Stimulated activated memory B cell treated with anti-CD40 and anti-IgM and Interleukin-4, amounts not matched to agents 10 μg/mL and 1 μg/mL and 100 μg/mL, for 72 hours (primary cell): ENCODE results near the gene WDFY2.

Source experiments
- ATAC-seq: fragments of 150-1000 bp; cut with Tn5 transposase; 2 replicates; pipeline ENCODE4 v1.10.0; 2021
- H3K27ac Mint-ChIP-seq: one replicate; pipeline ENCODE4 v1.8.0; 2022; ENCODE audit warnings: mild to moderate bottlenecking, mixed read lengths
- H3K27me3 Mint-ChIP-seq: one replicate; pipeline ENCODE4 v1.8.0; 2022; ENCODE audit warnings: mixed read lengths
- H3K36me3 Mint-ChIP-seq: one replicate; pipeline ENCODE4 v1.8.0; 2022; ENCODE audit warnings: mixed read lengths
- H3K4me1 Mint-ChIP-seq: one replicate; pipeline ENCODE4 v1.8.0; 2022; ENCODE audit warnings: mixed read lengths
- H3K4me3 Mint-ChIP-seq: one replicate; pipeline ENCODE4 v1.8.0; 2022; ENCODE audit warnings: mild to moderate bottlenecking, moderate library complexity, mixed read lengths
- H3K9me3 Mint-ChIP-seq: one replicate; pipeline ENCODE4 v1.8.0; 2022; ENCODE audit warnings: mixed read lengths

Gene WDFY2

GRCh38 chr13:51795419-51795818 is 211.2 kb downstream of the WDFY2 start:
- Mint-ChIP-seq H3K4me3 (no peak overlapping the region), H3K27me3 (no peaks in the 10 kb centered on the region), H3K27ac (peak overlapping the region; percentile 69), H3K9me3 (no peaks in the 10 kb centered on the region), H3K4me1 (peaks cover 54% of the 10 kb centered on the region), H3K36me3 (peaks cover 6% of the 10 kb centered on the region)
- ATAC-seq = no peak

GRCh38 chr13:51796546-51796945 is 212.3 kb downstream of the WDFY2 start:
- H3K4me1 Mint-ChIP-seq = peaks cover 57% of the 10 kb centered on the region
- peak overlapping the region; percentile 22 for H3K27ac Mint-ChIP-seq
- H3K9me3 Mint-ChIP-seq = no peaks in the 10 kb centered on the region
- no peak for ATAC-seq
- no peaks in the 10 kb centered on the region for H3K27me3 Mint-ChIP-seq
- peaks cover 6% of the 10 kb centered on the region for H3K36me3 Mint-ChIP-seq
- H3K4me3 Mint-ChIP-seq = no peak overlapping the region

GRCh38 chr13:51797664-51798488 is 213.6 kb downstream of the WDFY2 start:
- no peaks in the 10 kb centered on the region for H3K9me3 Mint-ChIP-seq
- H3K27me3 Mint-ChIP-seq = no peaks in the 10 kb centered on the region
- H3K27ac Mint-ChIP-seq = peak overlapping the region; percentile 31
- H3K4me1 Mint-ChIP-seq = peaks cover 62% of the 10 kb centered on the region
- no peak overlapping the region for H3K4me3 Mint-ChIP-seq
- peaks cover 6% of the 10 kb centered on the region for H3K36me3 Mint-ChIP-seq
- peak; percentile 59 for ATAC-seq

- Mint-ChIP-seq H3K4me1 (peaks cover 50% of the 10 kb centered on the region), H3K9me3 (no peaks in the 10 kb centered on the region), H3K27me3 (no peaks in the 10 kb centered on the region), H3K4me3 (no peak overlapping the region), H3K27ac (peak overlapping the region; percentile 46), H3K36me3 (peaks cover 6% of the 10 kb centered on the region)
- ATAC-seq = no peak
Observed at GRCh38 chr13:51799261-51799660, 215.0 kb downstream of the WDFY2 start.

GRCh38 chr13:51800486-51800885 is 216.2 kb downstream of the WDFY2 start:
- Mint-ChIP-seq H3K4me3 (no peak overlapping the region), H3K36me3 (peaks cover 6% of the 10 kb centered on the region), H3K4me1 (peaks cover 50% of the 10 kb centered on the region), H3K9me3 (no peaks in the 10 kb centered on the region), H3K27ac (peak overlapping the region; percentile 46), H3K27me3 (no peaks in the 10 kb centered on the region)
- no peak for ATAC-seq

- Mint-ChIP-seq H3K4me1 (peaks cover 39% of the 10 kb centered on the region), H3K9me3 (no peaks in the 10 kb centered on the region), H3K4me3 (no peak overlapping the region), H3K27me3 (no peaks in the 10 kb centered on the region), H3K36me3 (peaks cover 6% of the 10 kb centered on the region), H3K27ac (peak overlapping the region; percentile 96)
- no peak for ATAC-seq
Observed at GRCh38 chr13:51801631-51802099, 217.4 kb downstream of the WDFY2 start.

- H3K4me1 Mint-ChIP-seq = peaks cover 31% of the 10 kb centered on the region
- no peak for ATAC-seq
- H3K9me3 Mint-ChIP-seq = no peaks in the 10 kb centered on the region
- H3K4me3 Mint-ChIP-seq = peak overlapping the region; percentile 94
- H3K36me3 Mint-ChIP-seq = peaks cover 1% of the 10 kb centered on the region
- peak overlapping the region; percentile 96 for H3K27ac Mint-ChIP-seq
- H3K27me3 Mint-ChIP-seq = no peaks in the 10 kb centered on the region
Observed at GRCh38 chr13:51802631-51803418, 218.6 kb downstream of the WDFY2 start.

- peak; percentile 93 for ATAC-seq
- Mint-ChIP-seq H3K4me1 (peaks cover 28% of the 10 kb centered on the region), H3K4me3 (peak within 1 kb of the TSS; percentile 94), H3K27ac (peak within 1 kb of the TSS; percentile 96), H3K27me3 (no peaks in the 10 kb centered on the region), H3K36me3 (no peaks in the 10 kb centered on the region), H3K9me3 (peaks cover under 1% of the 10 kb centered on the region)
Observed at GRCh38 chr13:51803422-51804294, 219.4 kb downstream of the WDFY2 start, which contains the start of gene DHRS12. Gene DHRS12 (minus strand): TSS chr13:51804163. CDS start chr13:51799659, 4,504 bp downstream.

- peaks cover 28% of the 10 kb centered on the region for H3K4me1 Mint-ChIP-seq
- H3K27ac Mint-ChIP-seq = peak overlapping the region; percentile 96
Observed at GRCh38 chr13:51804295-51805172, 220.3 kb downstream of the WDFY2 start.

GRCh38 chr13:51805313-51805712 is 221.1 kb downstream of the WDFY2 start:
- no peaks in the 10 kb centered on the region for H3K27me3 Mint-ChIP-seq
- ATAC-seq = no peak
- peak overlapping the region; percentile 96 for H3K27ac Mint-ChIP-seq
- peak overlapping the region; percentile 94 for H3K4me3 Mint-ChIP-seq
- peaks cover 28% of the 10 kb centered on the region for H3K4me1 Mint-ChIP-seq
- H3K9me3 Mint-ChIP-seq = peaks cover 3% of the 10 kb centered on the region
- H3K36me3 Mint-ChIP-seq = peaks cover 9% of the 10 kb centered on the region

More at GRCh38 chr13:51804295-51805172, 220.3 kb downstream of the WDFY2 start:
- H3K9me3 Mint-ChIP-seq = peaks cover 3% of the 10 kb centered on the region
- H3K27me3 Mint-ChIP-seq = no peaks in the 10 kb centered on the region
- H3K36me3 Mint-ChIP-seq = peaks cover 5% of the 10 kb centered on the region
- no peak for ATAC-seq
- H3K4me3 Mint-ChIP-seq = peak overlapping the region; percentile 94

- no peak overlapping the region for H3K27ac Mint-ChIP-seq
- peaks cover 33% of the 10 kb centered on the region for H3K4me1 Mint-ChIP-seq
- H3K4me3 Mint-ChIP-seq = no peak overlapping the region
- ATAC-seq = no peak
- H3K27me3 Mint-ChIP-seq = no peaks in the 10 kb centered on the region
- peaks cover 9% of the 10 kb centered on the region for H3K36me3 Mint-ChIP-seq
- peaks cover 3% of the 10 kb centered on the region for H3K9me3 Mint-ChIP-seq
Observed at GRCh38 chr13:51805925-51806324, 221.7 kb downstream of the WDFY2 start.

- H3K36me3 Mint-ChIP-seq = peaks cover 9% of the 10 kb centered on the region
- peaks cover 3% of the 10 kb centered on the region for H3K9me3 Mint-ChIP-seq
- no peaks in the 10 kb centered on the region for H3K27me3 Mint-ChIP-seq
- no peak overlapping the region for H3K27ac Mint-ChIP-seq
- ATAC-seq = no peak
- no peak overlapping the region for H3K4me3 Mint-ChIP-seq
- H3K4me1 Mint-ChIP-seq = peaks cover 35% of the 10 kb centered on the region
Observed at GRCh38 chr13:51806566-51806965, 222.3 kb downstream of the WDFY2 start.

- ATAC-seq = no peak
- H3K4me3 Mint-ChIP-seq = no peak overlapping the region
- peaks cover 9% of the 10 kb centered on the region for H3K36me3 Mint-ChIP-seq
- peaks cover 3% of the 10 kb centered on the region for H3K9me3 Mint-ChIP-seq
- no peaks in the 10 kb centered on the region for H3K27me3 Mint-ChIP-seq
- peaks cover 35% of the 10 kb centered on the region for H3K4me1 Mint-ChIP-seq
- no peak overlapping the region for H3K27ac Mint-ChIP-seq
Observed at GRCh38 chr13:51807041-51807440, 222.8 kb downstream of the WDFY2 start.

GRCh38 chr13:51808811-51809210 is 224.5 kb downstream of the WDFY2 start:
- H3K27me3 Mint-ChIP-seq = no peaks in the 10 kb centered on the region

More at GRCh38 chr13:51808811-51809210, 224.5 kb downstream of the WDFY2 start:
- Mint-ChIP-seq H3K4me3 (no peak overlapping the region), H3K27ac (no peak overlapping the region), H3K4me1 (peaks cover 34% of the 10 kb centered on the region), H3K9me3 (peaks cover 3% of the 10 kb centered on the region), H3K36me3 (peaks cover 9% of the 10 kb centered on the region)
- ATAC-seq = no peak
